GM19239 (cell line): ENCODE data around the gene JAKMIP1.

Experiments used
- DNase-seq: peaks from one replicate; pipeline ENCODE4 v3.0.0; 2011; ENCODE audit warnings: low spot score; ENCODE audit not compliant: insufficient read length
- FAIRE-seq: peaks from 2 replicates; lab custom pipeline; 2011; peaks lifted over from hg19 to GRCh38; lab: Jason Lieb, UNC

JAKMIP1 gene

GRCh38 chr4:6027392-6027791, 173.0 kb downstream of the JAKMIP1 start:
- FAIRE-seq, result no peak

GRCh38 chr4:6024313-6024960, 175.9 kb downstream of the JAKMIP1 start:
- DNase-seq (no peak), FAIRE-seq (no peak)

More at GRCh38 chr4:6027392-6027791, 173.0 kb downstream of the JAKMIP1 start:
- no peak for DNase-seq

GRCh38 chr4:6023731-6024130, 176.6 kb downstream of the JAKMIP1 start:
- FAIRE-seq (no peak), DNase-seq (no peak)

- DNase-seq, result no peak
- no peak for FAIRE-seq
Measured at GRCh38 chr4:6022607-6023288, 177.6 kb downstream of the JAKMIP1 start.

- FAIRE-seq, result no peak
- DNase-seq, result no peak
Measured at GRCh38 chr4:6021831-6022606, 178.3 kb downstream of the JAKMIP1 start.

GRCh38 chr4:6020613-6021012, 179.7 kb downstream of the JAKMIP1 start:
- DNase-seq, result no peak
- no peak for FAIRE-seq

GRCh38 chr4:6019316-6020263, 180.8 kb downstream of the JAKMIP1 start:
- DNase-seq, result peak; percentile 51
- peak; percentile 71 for FAIRE-seq

- FAIRE-seq (no peak), DNase-seq (no peak)
Measured at GRCh38 chr4:6018331-6018730, 182.0 kb downstream of the JAKMIP1 start, which contains the start of gene C4orf50. TSS of gene C4orf50 (minus strand) at chr4:6018431.

- DNase-seq (no peak), FAIRE-seq (no peak)
Measured at GRCh38 chr4:6017800-6018199, 182.5 kb downstream of the JAKMIP1 start.

- FAIRE-seq, result no peak
Measured at GRCh38 chr4:6017030-6017429, 183.3 kb downstream of the JAKMIP1 start.

GRCh38 chr4:6013564-6013963, 186.8 kb downstream of the JAKMIP1 start:
- no peak for FAIRE-seq
- no peak for DNase-seq

More at GRCh38 chr4:6017030-6017429, 183.3 kb downstream of the JAKMIP1 start:
- DNase-seq, result no peak

GRCh38 chr4:6012200-6012599, 188.1 kb downstream of the JAKMIP1 start:
- DNase-seq (no peak), FAIRE-seq (no peak)

GRCh38 chr4:6011686-6012085, 188.7 kb downstream of the JAKMIP1 start:
- DNase-seq (no peak), FAIRE-seq (no peak)

- FAIRE-seq (no peak), DNase-seq (no peak)
Measured at GRCh38 chr4:6011271-6011671, 189.1 kb downstream of the JAKMIP1 start.

GRCh38 chr4:6010789-6011188, 189.6 kb downstream of the JAKMIP1 start:
- FAIRE-seq (no peak), DNase-seq (no peak)

- no peak for FAIRE-seq
Measured at GRCh38 chr4:6009452-6009851, 190.9 kb downstream of the JAKMIP1 start.

GRCh38 chr4:6008766-6009385, 191.5 kb downstream of the JAKMIP1 start:
- DNase-seq (no peak), FAIRE-seq (no peak)

More at GRCh38 chr4:6009452-6009851, 190.9 kb downstream of the JAKMIP1 start:
- DNase-seq, result no peak

GRCh38 chr4:6008092-6008551, 192.2 kb downstream of the JAKMIP1 start:
- FAIRE-seq (no peak), DNase-seq (no peak)

GRCh38 chr4:6005175-6005574, 195.2 kb downstream of the JAKMIP1 start:
- DNase-seq, result no peak
- no peak for FAIRE-seq
